MM.1S (cell line): ENCODE results near the gene FOXP1.

ENCODE experiments used
- CTCF ChIP-seq: fragments of 300-600 bp; sonication (generic); IDR thresholded peaks from 2 replicates; pipeline ENCODE4 v1.5.1; 2016; ENCODE audit warnings: antibody characterized with exemption, low read length, mixed read lengths
- EZH2 ChIP-seq: fragments of 300-600 bp; sonication (generic); optimal IDR thresholded peaks from 2 replicates; pipeline ENCODE3; 2017; ENCODE audit warnings: low read depth, mild to moderate bottlenecking, antibody characterized with exemption, low read length, mixed read lengths
- EZH2phosphoT487 ChIP-seq: fragments of 300-600 bp; sonication (generic); IDR thresholded peaks from 2 replicates; pipeline ENCODE4 v1.6.1; 2018; ENCODE audit warnings: antibody characterized with exemption, low read length

- TF ChIP-seq CTCF (no peak), EZH2phosphoT487 (no peak), EZH2 (no peak)
Observed at GRCh38 chr3:71551311-71551919, 32.1 kb downstream of the FOXP1 start.
